Measurements from ENCODE around the gene SLC4A1. TPM values are rescaled to one million over a fixed set of nuclear protein-coding genes. Genes with fewer than 3 reads are reported as not detected.
A peak's percentile ranks its signal among the peaks of the same experiment; 100 is the strongest.

The SLC4A1 gene
- polyA plus RNA-seq, 2 of the 4 experiments (the other 2 are of a cell fraction) = not detected

GRCh38 chr17:44267165-44267455 is 825 bp downstream of the SLC4A1 start:
- no peaks in the 10 kb centered on the region for H3K9me3 ChIP-seq
- CTCF ChIA-PET = interaction anchor here (0.9 to 1.4 kb wide), 5 partner anchors 12 to 83 kb away, joined by 3 to 4 read pairs (median 3); no protein-coding TSS in a partner anchor

GRCh38 chr17:44266402-44267164 is 1.4 kb downstream of the SLC4A1 start:
- FAIRE-seq (no peak), DNase-seq (ENCODE audit: low read depth in 1 of 2, low spot score in 1 of 2) (peak in 1 of 2 experiments; percentile 45), ATAC-seq (peak; percentile 36 to 43; a peak in 3 of 6 replicates)
- no peak overlapping the region for H3K27ac ChIP-seq
- 84% methylated on average over 9 of the region's 9 CpGs for WGBS (ENCODE audit: missing lambda C conversion rate)
- no peaks in the 10 kb centered on the region for H3K9me3 ChIP-seq
- H3K4me3 ChIP-seq = no peak overlapping the region
- no peaks in the 10 kb centered on the region for H3K4me1 ChIP-seq
- TF ChIP-seq ESRRA (IDR thresholded peaks at IDR 0.05; ENCODE audit: borderline replicate concordance, low read length) (no peak), CHD4 (IDR thresholded peaks at IDR 0.05; ENCODE audit: borderline replicate concordance) (0 out of 2 replicates have a peak, but pooled peaks have one; percentile 25), HOXA7 (CRISPR knock-in tag; IDR thresholded peaks at IDR 0.05) (no peak), RAD21 (conservative IDR thresholded peaks at IDR 0.05 in 1 of 2, IDR thresholded peaks at IDR 0.05 in 1 of 2) (0 out of 5 replicates have a peak, but pooled peaks of 1 of the 2 experiments have one; percentile 7), KDM1A (IDR thresholded peaks at IDR 0.05; ENCODE audit: low read depth) (peak; percentile 67; the same call in 1 of the 2 replicates)
- no peak overlapping the region for H3K4me2 ChIP-seq
- ChIA-PET POLR2A (interaction anchor here (0.6 kb wide), 1 partner anchor 67 kb away, joined by 3 read pairs; no protein-coding TSS in a partner anchor), CTCF (interaction anchor here (0.7 to 1.4 kb wide), 6 partner anchors 22 to 143 kb away, joined by 3 to 4 read pairs (median 4); partner anchors contain the start of gene HDAC5)

More at GRCh38 chr17:44267165-44267455, 825 bp downstream of the SLC4A1 start:
- FAIRE-seq (no peak), ATAC-seq (no peak), DNase-seq (ENCODE audit: low read depth in 1 of 2, low spot score in 1 of 2) (no peak)
- no peak overlapping the region for H3K4me2 ChIP-seq
- no peak overlapping the region for H3K4me3 ChIP-seq
- POLR2A ChIA-PET = interaction anchor here (0.6 kb wide), 2 partner anchors 47 to 67 kb away, joined by 3 to 4 read pairs; no protein-coding TSS in a partner anchor
- TF ChIP-seq MYC (IDR thresholded peaks at IDR 0.05; ENCODE audit: borderline replicate concordance, low read length) (no peak), KDM5A (IDR thresholded peaks at IDR 0.05) (no peak), SMC3 (IDR thresholded peaks at IDR 0.05) (no peak), POLR2AphosphoS2 (conservative IDR thresholded peaks at IDR 0.05; ENCODE audit: low read length) (no peak), FOSB (CRISPR knock-in tag; IDR thresholded peaks at IDR 0.05) (no peak), CHD2 (IDR thresholded peaks at IDR 0.05; ENCODE audit: low read length, partially characterized antibody) (no peak), CEBPB (IDR thresholded peaks at IDR 0.05) (no peak), HMGXB4 (CRISPR knock-in tag; IDR thresholded peaks at IDR 0.05; ENCODE audit: borderline replicate concordance) (no peak)
- 79% methylated on average over 5 of the region's 5 CpGs for WGBS (ENCODE audit: missing lambda C conversion rate)
- no peak overlapping the region for H3K27ac ChIP-seq
- no peaks in the 10 kb centered on the region for H3K4me1 ChIP-seq

- FAIRE-seq (no peak), ATAC-seq (no peak), DNase-seq (ENCODE audit: low read depth in 1 of 2, low spot score in 1 of 2) (no peak)
- H3K9me3 ChIP-seq = no peaks in the 10 kb centered on the region
- TF ChIP-seq MAX (IDR thresholded peaks at IDR 0.05) (no peak), ZSCAN20 (CRISPR knock-in tag; IDR thresholded peaks at IDR 0.05) (no peak), ELK1 (IDR thresholded peaks at IDR 0.05; ENCODE audit: low read depth, low read length) (no peak), HEYL (CRISPR knock-in tag; IDR thresholded peaks at IDR 0.05) (no peak)
- CTCF ChIA-PET = interaction anchor here (0.8 to 1.1 kb wide), 4 partner anchors 9 to 38 kb away, joined by 3 read pairs; no protein-coding TSS in a partner anchor
- H3K4me2 ChIP-seq = no peak overlapping the region
- POLR2A ChIA-PET = no interaction called here
- no peaks in the 10 kb centered on the region for H3K4me1 ChIP-seq
- no peak overlapping the region for H3K4me3 ChIP-seq
- 60% methylated on average over 7 of the region's 7 CpGs for WGBS (ENCODE audit: missing lambda C conversion rate)
- H3K27ac ChIP-seq = no peak overlapping the region
Observed at GRCh38 chr17:44263345-44263902, 4.5 kb downstream of the SLC4A1 start.
